ENCODE results near the gene LETM1.

The LETM1 gene

DNA sequence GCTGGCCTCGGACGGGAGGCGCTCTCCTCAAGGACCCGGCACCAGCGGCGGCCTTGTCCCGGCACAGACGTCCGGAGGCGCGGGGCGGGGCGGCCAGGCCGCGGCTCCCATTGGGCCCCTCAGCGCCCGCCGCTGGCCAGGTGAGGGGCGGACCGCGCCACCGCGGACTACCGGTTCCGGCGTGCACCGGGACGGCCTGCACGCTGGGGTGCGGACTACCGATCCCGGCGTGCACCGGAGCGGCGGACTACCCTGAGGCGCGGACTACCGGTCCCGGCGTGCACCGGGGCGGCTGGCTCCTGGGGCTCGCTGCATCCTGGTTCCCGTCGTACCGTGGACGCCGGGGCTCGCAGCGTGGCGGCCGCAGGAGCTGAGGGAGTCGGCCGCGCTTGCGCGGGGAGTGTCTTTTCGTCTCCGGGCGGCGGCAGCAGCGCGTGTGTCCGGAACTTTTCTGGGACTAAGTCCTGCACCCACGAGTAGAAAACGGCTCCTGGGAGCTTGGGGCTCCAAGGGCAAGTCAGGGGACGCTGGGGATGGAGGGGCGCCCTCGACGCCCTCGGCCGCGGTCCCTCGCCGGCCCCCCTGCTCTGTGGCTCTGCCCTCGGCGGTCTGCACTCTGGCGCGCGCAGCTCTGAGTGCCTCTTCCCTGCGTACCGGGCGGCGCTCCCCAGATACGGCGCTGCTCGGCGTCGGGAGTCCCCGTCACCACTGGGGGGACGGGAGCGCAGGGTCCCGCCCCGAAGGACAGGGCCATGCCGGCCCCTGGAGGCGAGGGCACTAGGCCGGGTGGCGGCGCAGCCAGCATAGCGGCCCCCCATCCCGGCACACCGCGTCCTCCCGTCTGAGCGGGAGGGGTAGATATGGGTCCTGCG, at the start of gene LETM1:
Gene LETM1 (minus strand): TSS at position 86 of the 872 bp plus-strand sequence. CDS start 206 bp downstream, outside the sequence.
- DNase-seq, result peak; percentile 95

DNA sequence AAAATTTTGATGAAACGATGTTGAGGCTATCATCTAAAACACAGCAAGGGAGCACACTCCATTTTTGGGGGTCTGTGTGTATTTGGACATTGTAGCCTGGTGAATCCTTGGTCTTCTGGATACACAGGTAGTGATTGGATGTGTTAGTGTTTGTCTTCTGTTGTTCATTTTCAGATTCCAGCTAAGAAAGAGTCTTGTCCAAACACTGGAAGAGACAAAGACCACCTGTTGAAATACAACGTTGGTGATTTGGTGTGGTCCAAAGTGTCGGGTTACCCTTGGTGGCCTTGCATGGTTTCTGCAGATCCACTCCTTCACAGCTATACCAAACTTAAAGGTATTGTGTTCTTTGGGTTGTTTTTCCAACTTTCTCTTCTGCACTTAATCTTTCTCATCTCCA, 48.1 kb upstream of the LETM1 start:
- no peak for DNase-seq

- DNase-seq, result no peak
Observed at GRCh38 chr4:1903035-1903434, 47.1 kb upstream of the LETM1 start.

GRCh38 chr4:1902243-1902642, 46.3 kb upstream of the LETM1 start:
- no peak for DNase-seq

DNA sequence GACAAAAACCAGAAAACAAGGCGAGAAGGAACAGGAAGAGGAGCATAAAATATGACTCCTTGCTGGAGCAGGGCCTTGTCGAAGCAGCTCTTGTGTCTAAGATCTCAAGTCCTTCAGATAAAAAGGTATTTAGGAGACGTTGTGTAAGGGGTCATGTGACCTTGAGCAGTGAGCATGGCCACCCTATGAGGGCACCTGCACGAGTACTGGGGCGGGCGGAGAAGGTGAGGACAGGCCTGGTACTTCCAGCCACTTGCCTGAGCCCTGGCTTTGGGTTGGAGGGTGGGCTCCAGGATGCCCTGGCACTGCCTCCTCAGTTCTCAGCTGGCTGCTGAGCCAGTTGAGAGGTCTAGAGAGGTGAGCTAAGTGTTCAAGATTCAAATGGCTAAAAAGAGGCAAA, 45.2 kb upstream of the LETM1 start:
- DNase-seq, result no peak

- DNase-seq, result no peak
Observed at GRCh38 chr4:1900624-1901023, 44.7 kb upstream of the LETM1 start.

GRCh38 chr4:1900087-1900433, 44.1 kb upstream of the LETM1 start:
- DNase-seq, result no peak

DNA sequence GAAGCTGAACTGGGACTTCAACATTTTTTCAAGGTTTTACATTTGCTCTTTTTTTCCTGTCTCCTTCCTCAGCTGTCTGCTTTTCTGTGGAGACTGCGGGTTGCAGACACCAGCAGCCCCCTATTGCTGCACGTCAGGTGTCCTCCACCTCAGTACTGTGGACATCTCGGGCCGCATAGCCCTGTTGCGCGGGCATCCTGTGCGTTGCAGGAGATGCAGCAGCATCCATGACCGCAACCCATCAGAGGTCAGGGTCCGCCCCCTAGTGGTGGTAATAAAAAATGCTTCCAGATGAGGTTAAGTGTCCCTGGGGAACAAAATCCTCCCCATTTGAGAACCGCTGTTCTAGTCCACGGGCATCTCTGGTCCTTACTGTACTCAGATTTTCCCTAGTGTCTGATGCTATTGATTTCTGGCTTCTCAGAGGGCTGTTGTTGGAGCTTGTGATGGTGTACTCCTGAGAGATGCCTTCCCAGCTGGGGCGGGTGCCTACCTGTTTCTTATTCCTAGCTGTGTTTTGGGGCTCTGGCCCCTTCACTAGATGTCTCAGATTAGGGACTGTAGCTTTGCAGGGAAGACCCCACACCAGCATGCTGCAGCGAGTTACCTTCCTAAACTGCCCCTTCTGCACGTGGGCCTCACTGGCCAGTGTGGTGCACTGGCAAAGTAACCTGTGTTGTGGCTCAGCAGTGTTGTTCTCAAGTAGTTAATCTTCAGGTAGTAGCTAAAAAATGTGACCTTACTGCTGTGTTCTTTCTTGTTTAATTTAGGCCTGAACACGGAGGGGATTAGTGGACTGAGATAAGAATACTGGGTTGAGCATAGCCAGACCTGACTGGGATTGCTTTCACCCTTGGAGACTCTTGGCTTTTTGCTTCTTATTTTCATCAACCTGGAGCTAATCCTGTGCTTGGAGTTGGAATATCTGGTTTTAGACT, 43.5 kb upstream of the LETM1 start:
- peak; percentile 83 for DNase-seq

GRCh38 chr4:1898681-1899080, 42.7 kb upstream of the LETM1 start:
- no peak for DNase-seq

DNA sequence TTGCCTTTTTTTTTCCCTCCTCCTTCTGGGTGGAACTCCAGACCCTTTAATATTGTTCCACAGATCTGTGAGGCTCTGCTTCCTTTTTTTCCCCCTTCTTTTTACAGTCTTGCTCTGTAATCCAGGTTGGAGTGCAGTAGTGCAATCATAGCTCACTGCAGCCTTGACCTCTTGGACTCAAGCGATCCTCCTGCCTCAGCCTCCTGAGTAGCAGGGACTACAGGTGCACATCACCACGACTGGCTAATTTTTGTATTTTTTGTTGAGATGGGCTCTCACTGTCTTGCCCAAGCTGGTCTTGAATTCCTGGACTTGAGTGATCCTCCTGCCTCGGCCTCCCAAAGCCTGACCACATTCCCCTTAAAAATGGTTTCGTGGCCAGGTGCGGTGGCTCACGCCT, 42.1 kb upstream of the LETM1 start:
- no peak for DNase-seq

GRCh38 chr4:1896658-1896991, 40.7 kb upstream of the LETM1 start:
- DNase-seq, result no peak

DNA sequence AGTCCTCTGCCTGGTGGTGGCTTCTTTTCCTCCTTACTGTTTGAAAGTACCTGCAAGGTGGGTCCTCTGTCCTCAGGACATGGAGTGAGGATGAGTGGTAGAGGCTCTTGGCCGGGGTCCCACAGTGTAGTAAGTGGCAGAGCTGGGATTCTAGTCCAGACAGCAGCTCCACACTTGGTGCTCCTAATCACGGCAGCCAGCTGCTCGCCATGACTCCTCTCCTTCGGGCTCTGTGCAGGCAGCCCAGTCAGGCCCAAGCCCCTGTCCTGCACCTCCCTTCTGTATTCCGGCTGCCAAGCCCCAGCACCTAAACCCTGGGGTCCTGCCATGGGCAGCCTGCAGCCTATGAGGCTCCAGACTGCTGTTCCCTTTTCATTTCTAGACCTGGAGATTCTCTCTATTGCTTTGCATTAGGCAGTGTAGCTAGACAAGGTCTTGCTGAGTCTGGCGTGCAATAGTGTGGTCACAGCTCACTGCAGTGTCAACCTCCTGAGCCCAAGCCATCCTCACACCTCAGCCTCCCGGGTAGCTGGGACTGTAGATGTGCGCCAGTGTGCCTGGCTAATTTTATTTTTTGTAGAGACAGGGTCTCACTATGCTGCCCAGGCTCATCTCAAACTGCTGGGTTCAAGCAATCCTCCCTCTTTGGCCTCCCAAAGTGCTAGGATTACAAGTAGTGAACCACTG, 40.2 kb upstream of the LETM1 start:
- no peak for DNase-seq

DNA sequence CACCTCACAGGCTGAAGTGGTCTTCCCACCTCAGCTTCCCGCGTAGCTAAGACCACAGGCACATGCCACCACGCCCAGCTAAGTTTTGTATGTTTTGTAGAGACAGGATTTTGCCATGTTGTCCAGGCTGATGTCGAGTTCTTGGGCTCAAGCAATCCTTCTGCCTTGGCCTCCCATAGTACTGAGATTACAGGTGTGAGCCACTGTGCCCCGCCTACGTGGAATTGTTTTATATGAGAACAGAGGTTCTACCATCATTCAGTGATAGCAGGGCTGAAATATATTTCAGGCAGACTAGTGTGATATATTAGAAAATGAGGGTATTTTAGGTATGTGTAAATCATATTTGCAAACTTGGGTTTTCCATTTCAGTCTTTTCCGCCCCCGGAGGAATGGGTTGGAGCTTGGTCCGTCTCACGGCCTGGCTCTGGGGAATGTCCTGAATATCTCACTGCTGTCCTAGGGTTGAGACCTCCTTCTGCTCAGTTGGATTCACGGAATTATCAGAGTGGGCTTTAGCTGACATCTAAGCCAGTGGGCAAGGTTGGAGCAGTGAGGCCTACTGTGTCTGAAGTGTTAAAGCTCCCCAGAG, 35.1 kb upstream of the LETM1 start:
- DNase-seq, result no peak

GRCh38 chr4:1887052-1887451, 31.1 kb upstream of the LETM1 start:
- no peak for DNase-seq

DNA sequence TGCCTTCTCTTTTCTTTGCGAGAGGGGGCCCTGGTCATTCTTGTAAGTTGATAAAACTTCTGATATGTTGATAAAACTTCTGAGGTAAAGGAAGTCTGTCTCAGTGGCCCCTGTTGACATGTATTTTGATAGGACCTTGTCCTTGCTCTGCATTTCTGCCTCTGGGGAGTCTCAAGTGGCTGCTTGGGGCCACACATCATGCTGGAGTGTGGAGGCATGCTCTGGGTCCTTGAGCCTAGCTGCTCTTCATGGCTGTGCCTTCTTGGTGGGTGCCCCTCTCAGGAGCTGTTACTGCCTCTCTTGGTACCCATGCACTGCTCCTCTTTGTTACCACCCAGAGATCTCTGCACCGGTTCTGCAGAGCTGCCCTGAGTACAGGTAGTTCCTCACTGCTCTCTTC, 29.5 kb upstream of the LETM1 start:
- no peak for DNase-seq

GRCh38 chr4:1883583-1883982, 27.6 kb upstream of the LETM1 start:
- no peak for DNase-seq

- no peak for DNase-seq
Observed at GRCh38 chr4:1882850-1883271, 26.9 kb upstream of the LETM1 start.

DNA sequence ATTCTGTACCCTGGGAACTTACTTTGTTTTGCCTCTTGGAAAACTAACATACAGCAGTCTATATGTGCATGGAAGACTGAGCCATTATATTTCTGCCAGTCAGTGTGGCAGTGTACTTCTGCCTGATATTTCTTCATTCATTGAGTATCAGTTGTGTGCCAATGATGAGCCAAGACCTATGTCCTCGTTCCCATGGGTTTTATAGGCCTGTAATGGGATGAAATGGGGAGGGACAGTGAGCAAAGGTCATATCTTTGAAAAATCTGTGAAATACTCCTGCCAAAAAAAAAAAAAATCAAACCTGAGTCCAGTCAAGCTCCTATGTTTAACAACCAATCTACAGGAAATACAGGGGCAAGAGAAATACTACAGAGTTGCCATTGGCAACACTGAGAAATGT, 24.4 kb upstream of the LETM1 start:
- no peak for DNase-seq

- no peak for DNase-seq
Observed at GRCh38 chr4:1879485-1879884, 23.5 kb upstream of the LETM1 start.

DNA sequence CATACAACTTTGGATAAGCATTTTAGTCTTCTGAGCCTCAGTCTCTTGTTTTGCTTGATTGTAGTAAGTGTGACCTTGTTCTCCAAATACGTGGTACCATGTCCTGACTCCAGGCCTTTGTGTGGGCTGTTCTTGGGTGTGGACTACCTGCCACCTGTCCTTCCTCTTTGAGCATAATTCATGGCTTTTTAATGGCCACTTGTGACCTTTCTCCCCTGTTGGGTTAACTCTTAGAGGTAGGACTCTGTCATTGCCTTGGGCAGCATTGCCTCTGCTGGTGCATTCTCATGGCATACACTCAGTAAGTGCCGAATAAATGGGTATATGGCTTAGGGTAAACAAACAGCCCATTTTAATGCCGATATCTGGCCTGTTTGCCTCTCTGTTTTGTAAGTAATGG, 18.2 kb upstream of the LETM1 start:
- no peak for DNase-seq

DNA sequence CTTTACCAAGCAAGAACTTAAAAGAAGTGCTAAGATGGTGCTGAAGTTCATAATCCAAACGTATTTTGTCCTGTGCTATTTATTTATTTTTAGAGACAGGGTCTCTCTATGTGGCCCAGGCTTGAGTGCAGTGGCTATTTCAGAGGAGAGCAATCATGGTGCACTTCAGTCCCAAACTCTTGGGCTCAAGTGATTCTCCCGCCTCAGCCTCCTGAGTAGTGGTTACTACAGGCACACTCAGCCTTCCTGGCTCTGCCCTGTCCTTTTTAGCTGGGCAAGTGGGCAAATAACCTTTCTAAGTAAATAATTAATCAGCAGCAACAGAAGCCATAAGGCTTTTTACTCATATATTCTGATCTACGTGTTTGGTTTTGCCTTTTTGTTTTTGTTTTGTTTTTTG, 17.8 kb upstream of the LETM1 start:
- no peak for DNase-seq

GRCh38 chr4:1873291-1873690, 17.3 kb upstream of the LETM1 start:
- DNase-seq, result no peak

DNA sequence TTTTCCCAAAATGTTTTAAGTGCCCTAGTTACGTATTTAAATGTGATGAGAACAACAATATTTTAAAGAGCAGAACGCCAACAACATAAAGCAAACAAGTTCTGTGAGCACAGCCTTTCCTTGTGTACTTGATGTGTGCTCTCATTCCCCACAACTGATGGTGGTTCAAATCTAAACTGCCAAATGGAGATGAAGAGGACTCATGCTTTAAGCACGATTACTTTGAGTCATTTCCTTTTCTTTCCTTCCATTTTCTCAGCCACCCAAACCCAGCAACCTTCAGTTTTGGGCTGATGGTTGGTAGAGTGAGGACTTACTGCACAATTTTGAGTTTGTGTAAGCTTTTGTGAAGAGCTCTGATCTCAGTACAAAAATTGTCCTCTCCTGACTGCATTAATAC, 16.9 kb upstream of the LETM1 start:
- no peak for DNase-seq

All from activated CD8-positive, alpha-beta memory T cell treated with anti-CD3 and anti-CD28 coated beads, Interleukin-2, amount 50 U/mL, for 48 hours (primary cell).